ENCODE measurements around the gene KCNS1.

Gene KCNS1

DNA sequence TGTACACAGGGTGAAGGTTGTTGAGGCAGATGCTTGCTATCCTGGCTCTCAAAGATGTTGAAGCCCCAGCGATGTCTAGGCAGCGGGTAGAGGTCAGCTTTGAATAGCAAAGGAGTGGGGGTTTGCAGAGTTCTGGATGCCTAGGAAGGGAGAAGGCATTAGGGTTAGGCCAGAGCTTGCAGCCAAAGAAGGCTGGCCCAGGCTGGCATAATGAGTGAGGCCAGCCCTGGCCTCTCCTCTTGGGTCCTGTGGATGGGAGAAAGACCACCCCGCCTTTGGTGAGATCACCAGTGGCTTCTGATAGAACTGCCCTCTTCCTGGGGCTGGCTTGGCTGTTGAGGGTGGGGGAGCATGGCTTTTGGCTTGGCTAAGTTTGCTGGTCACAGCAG, 14.5 kb upstream of the KCNS1 start:
- H3K4me1 Mint-ChIP-seq = peaks cover 6 to 10% of the 10 kb centered on the region in 2 donors
- H3K4me3 Mint-ChIP-seq = no peak overlapping the region

DNA sequence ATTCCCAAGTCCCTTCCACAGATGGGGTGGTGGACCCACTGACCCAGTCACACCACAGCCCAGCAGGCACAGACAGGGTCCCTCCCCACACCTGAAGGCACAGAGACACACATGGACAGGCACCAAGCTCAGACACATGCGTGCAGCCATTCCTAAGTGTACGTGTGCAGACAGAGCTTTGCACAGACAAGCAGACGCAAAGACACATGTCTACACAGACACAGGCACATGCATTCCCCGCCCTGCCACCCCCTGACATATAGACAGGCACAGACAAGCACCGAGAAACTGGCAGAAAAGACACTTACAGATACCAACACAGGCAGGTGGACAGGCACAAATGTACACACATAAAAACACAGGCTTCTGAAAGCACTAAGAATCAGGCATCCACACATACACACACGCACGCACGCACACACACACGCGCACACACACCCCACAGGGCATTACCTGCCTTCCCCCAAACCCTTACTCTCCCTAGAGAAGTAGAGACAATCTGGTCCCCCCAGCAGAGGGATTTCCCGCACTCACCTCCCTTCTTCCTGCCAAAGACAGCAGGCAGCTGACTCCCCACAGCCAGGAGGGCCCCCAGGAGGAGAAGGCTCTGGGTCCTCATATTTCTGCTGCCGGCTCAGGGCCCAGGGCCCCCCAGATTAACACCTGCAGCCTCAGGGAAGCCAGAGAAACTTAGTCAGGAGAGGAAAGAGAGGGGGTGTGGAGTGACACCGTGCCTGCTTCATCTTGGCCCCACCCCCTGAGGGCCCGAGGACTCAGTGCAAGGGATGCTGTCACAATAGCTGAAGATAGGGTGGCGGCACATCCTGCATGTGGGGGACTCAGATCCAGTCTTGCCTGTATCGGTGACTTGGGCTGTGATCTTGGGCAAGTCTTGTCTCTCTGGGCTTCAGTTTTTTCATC, 13.8 kb upstream of the KCNS1 start, which contains the start of gene WFDC5:
Gene WFDC5, minus strand, starts transcription at position 710 of the 921 bp plus-strand sequence. Its CDS starts 91 bp downstream, at position 619.
- peak in 1 of 2 donors; percentile 31 for ATAC-seq (replicated peaks)
- no peak for DNase-seq
- Mint-ChIP-seq H3K27me3 (peaks cover 32 to 37% of the 10 kb centered on the region in 2 donors), H3K27ac (no peak within 1 kb of the TSS), H3K9me3 (no peaks in the 10 kb centered on the region), H3K4me3 (no peak within 1 kb of the TSS), H3K36me3 (no peaks in the 10 kb centered on the region), H3K4me1 (peaks cover 6 to 10% of the 10 kb centered on the region in 2 donors)

More for the DNA sequence above, 14.5 kb upstream of the KCNS1 start:
- Mint-ChIP-seq H3K36me3 (no peaks in the 10 kb centered on the region), H3K9me3 (no peaks in the 10 kb centered on the region), H3K27ac (no peak overlapping the region), H3K27me3 (peaks cover 32 to 42% of the 10 kb centered on the region in 2 donors)
- DNase-seq (no peak), ATAC-seq (replicated peaks) (peak in 1 of 2 donors; percentile 10)

DNA sequence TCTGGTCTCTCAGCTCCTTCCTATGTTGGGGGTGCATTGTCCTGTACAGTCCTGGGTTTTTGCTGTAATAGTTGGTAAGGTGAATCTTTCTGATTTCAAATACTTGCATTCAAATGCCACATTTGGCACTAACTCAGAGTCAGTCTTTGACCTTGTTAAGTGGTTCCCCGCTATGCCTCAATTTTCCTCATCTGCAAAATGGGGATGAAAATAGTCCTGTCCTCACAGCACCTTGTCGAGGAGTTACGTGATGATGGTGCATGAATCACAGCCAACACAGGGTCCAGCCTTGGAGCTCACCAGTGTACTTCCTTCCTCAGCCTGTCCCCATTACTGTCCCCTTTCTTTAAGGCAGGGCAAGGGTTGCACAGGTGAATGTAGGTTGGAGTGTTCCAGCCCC, 12.9 kb upstream of the KCNS1 start:
- peaks cover 6 to 10% of the 10 kb centered on the region in 2 donors for H3K4me1 Mint-ChIP-seq
- H3K4me3 Mint-ChIP-seq = no peak overlapping the region
- no peaks in the 10 kb centered on the region for H3K9me3 Mint-ChIP-seq
- ATAC-seq (replicated peaks) (no peak), DNase-seq (no peak)
- peaks cover 32 to 37% of the 10 kb centered on the region in 2 donors for H3K27me3 Mint-ChIP-seq
- no peak overlapping the region for H3K27ac Mint-ChIP-seq
- no peaks in the 10 kb centered on the region for H3K36me3 Mint-ChIP-seq

DNA sequence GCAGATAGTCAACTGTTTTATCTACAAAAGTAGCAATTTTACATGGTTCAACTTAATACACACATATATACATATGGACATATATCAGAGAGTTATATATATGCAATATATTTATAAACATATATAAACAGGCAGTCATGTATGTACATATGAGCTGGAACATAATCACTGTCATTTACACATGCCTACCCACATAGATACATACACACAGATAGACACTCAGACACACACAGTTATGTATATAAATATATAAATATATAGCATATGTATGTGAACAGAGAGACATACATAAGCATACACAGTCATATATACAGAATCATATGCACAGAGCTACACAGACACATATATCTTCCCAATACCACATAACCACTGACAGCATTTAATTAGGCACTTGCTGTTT, 11.8 kb upstream of the KCNS1 start:
- H3K4me3 Mint-ChIP-seq = no peak overlapping the region
- H3K36me3 Mint-ChIP-seq = no peaks in the 10 kb centered on the region
- ATAC-seq (replicated peaks) (no peak), DNase-seq (no peak)
- H3K27me3 Mint-ChIP-seq = peaks cover 35% of the 10 kb centered on the region in 2 donors
- H3K4me1 Mint-ChIP-seq = peaks cover 6 to 10% of the 10 kb centered on the region in 2 donors
- no peaks in the 10 kb centered on the region for H3K9me3 Mint-ChIP-seq
- H3K27ac Mint-ChIP-seq = no peak overlapping the region

DNA sequence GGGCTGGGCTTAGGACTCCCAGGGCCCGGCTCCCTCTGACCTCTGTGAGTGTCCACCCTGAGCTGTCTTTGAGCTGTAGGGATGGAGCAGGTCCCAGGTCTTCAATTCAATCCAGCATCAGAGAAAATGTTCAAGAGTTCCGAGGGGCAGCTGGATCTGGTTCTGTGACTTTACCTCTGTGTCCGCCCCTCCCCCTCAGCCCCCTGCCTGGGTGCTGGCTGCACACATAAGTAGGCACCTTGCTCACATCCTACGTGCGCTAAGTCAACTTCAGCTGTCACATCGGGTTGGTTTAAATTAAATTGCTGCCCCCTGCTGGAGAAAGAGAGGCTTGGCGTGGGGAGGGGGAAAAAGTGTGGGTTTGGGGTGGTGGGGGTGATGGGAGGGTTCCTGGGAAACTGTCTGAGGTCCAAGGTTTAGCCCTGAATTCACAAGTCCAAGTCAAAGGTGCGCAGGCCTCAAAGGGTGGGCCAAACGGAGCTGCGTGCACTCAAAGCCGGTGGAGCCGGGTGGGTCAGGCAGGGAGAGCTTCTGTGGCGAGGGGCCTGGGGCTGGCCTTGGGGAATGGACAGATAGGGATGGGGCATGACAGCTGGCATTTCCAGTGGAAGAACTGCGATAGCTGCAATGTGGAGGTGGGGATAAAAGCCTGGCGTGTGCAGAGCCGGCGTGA, 11.0 kb upstream of the KCNS1 start:
- ATAC-seq (replicated peaks) = peak; percentile 31 to 46
- no peak overlapping the region for H3K4me3 Mint-ChIP-seq
- peaks cover 6 to 8% of the 10 kb centered on the region in 2 donors for H3K4me1 Mint-ChIP-seq
- no peak for DNase-seq
- no peaks in the 10 kb centered on the region for H3K36me3 Mint-ChIP-seq
- peaks cover 32 to 34% of the 10 kb centered on the region in 2 donors for H3K27me3 Mint-ChIP-seq
- H3K27ac Mint-ChIP-seq = no peak overlapping the region
- no peaks in the 10 kb centered on the region for H3K9me3 Mint-ChIP-seq

DNA sequence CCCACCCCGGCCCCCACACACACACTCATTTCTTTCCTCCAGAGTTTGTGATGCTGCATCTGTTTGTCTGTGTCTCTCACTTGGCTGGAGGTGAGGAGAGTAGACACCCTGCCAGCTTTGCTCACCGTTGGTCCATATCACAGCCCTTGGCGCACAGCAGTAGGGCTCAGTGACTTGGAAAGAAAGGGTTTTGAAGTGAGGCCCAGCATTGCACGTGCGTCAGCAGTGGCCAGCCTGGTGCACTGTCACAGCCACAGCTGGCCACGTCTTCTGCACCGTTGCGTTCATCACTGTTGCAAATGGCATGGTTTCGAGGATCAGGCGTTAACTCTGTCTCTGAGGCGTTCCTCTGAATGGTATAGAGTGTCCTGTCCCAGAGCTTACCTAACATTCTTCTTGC, 10.4 kb upstream of the KCNS1 start:
- peaks cover 29 to 34% of the 10 kb centered on the region in 2 donors for H3K27me3 Mint-ChIP-seq
- H3K9me3 Mint-ChIP-seq = no peaks in the 10 kb centered on the region
- H3K36me3 Mint-ChIP-seq = no peaks in the 10 kb centered on the region
- H3K4me3 Mint-ChIP-seq = no peak overlapping the region
- DNase-seq = no peak
- ATAC-seq (replicated peaks) = no peak
- peaks cover 6 to 8% of the 10 kb centered on the region in 2 donors for H3K4me1 Mint-ChIP-seq
- H3K27ac Mint-ChIP-seq = no peak overlapping the region

DNA sequence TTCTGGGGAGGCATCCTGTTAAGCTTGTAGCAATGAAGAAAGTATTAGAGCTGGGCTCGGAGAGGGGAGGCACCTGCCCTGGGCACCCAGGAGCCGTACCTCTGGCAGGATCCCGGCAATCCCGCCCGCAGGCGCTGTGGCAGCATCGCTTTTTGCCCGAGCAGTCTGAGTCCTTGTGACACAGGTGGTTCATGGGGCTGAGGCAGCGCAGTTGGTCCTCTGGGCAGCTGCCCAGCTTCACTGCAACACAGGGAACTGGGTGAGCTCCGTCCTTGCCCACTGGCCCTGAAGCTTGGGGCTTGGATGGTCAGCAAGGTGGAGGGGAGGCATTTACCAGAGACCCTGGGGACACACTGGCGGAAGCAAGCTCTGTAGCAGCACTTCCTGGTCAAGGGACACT, 9.4 kb upstream of the KCNS1 start:
- Mint-ChIP-seq H3K27me3 (peaks cover 28 to 29% of the 10 kb centered on the region in 2 donors), H3K9me3 (no peaks in the 10 kb centered on the region), H3K4me1 (peaks cover 6 to 8% of the 10 kb centered on the region in 2 donors), H3K27ac (no peak overlapping the region), H3K4me3 (no peak overlapping the region), H3K36me3 (no peaks in the 10 kb centered on the region)
- ATAC-seq (replicated peaks) (no peak), DNase-seq (no peak)

DNA sequence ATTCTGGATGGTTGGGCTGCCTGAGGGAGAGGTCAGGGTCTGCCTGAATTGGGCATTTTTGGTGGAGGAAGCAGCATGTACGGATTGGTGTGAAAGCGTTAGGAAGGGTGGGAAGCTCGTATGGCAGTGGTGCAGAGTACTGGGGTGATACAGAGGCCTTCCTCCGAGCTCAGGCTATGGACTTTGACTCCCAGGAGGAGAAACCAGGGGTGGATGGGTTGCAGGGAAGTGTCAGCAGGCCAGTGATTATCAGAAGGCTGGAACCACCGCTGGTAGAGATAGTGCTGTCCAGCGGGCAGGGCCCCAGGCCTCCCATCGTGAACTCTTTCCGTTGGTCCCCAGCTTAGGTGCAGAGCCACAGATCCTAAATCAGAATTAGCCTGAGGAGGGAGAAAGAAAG, 8.7 kb upstream of the KCNS1 start:
- Mint-ChIP-seq H3K4me1 (peaks cover 5 to 6% of the 10 kb centered on the region in 2 donors), H3K4me3 (no peak overlapping the region), H3K36me3 (no peaks in the 10 kb centered on the region), H3K27ac (no peak overlapping the region), H3K27me3 (peaks cover 27 to 33% of the 10 kb centered on the region in 2 donors), H3K9me3 (no peaks in the 10 kb centered on the region)
- ATAC-seq (replicated peaks) = no peak
- DNase-seq = no peak

DNA sequence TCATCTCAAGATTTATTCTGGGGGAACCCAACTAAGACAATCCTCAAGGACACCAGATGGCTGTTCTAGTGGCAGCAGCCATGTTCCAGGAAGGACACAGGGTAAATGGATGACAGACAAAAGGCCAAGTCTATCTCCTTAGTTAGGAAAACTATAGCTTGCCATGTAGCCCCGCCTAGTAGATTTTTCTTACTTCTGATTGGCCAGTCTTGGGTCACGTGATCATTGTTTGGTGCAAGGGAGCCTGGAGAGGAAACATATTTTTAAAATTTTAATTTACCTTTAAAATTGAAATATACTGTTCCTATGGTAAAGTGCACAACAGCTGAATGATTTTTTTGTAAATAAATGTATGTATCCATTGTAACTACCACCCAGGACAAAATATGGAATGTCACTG, 4.4 kb upstream of the KCNS1 start:
- ATAC-seq (replicated peaks) (no peak), DNase-seq (no peak)
- H3K27me3 Mint-ChIP-seq = peaks cover 22 to 38% of the 10 kb centered on the region in 2 donors
- H3K4me3 Mint-ChIP-seq = no peak overlapping the region
- H3K27ac Mint-ChIP-seq = no peak overlapping the region
- H3K36me3 Mint-ChIP-seq = no peaks in the 10 kb centered on the region
- peaks cover 6 to 14% of the 10 kb centered on the region in 2 donors for H3K4me1 Mint-ChIP-seq
- no peaks in the 10 kb centered on the region for H3K9me3 Mint-ChIP-seq

DNA sequence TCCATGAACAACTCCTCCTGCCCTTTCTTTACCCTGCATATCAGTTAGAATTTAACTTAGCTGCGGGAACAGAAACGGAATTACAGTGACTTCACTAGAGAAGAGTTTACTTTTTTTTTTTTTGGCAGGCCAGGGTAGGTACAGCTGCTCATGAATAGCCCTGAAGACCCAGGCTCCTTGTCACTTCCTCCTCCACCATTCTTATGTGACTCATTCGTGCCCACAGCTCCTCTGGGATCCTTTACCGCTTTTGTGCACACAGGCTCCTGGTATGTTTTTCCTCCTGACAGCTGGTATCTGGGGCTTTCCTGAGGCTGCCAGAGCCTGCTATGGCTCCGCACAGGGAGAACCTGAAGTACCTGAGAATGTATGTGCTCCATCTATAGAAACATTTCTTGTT, 3.9 kb upstream of the KCNS1 start:
- Mint-ChIP-seq H3K27ac (no peak overlapping the region), H3K4me3 (no peak overlapping the region), H3K36me3 (no peaks in the 10 kb centered on the region), H3K27me3 (peaks cover 28 to 43% of the 10 kb centered on the region in 2 donors), H3K9me3 (no peaks in the 10 kb centered on the region), H3K4me1 (peaks cover 6 to 17% of the 10 kb centered on the region in 2 donors)
- peak; percentile 21 to 58 for ATAC-seq (replicated peaks)
- no peak for DNase-seq

DNA sequence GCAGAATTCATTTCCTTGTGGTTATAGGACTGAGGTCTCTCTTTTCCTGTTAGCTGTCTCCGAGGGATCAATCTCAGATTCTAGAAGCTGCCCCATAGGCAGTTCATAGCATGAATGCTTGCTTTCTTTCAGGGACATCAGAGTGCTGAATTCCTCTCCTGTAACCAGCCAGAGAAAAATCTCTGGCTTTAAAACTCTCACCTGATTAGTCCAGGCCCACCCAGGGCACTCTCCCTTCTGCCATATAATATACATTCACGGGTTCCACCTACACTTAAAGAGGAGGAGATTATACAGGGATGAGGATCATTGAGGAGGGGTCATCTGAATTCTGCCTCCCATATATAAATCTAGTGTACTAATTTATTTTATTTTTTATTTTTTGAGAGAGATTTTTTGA, 2.1 kb upstream of the KCNS1 start:
- Mint-ChIP-seq H3K4me3 (no peak overlapping the region), H3K9me3 (no peaks in the 10 kb centered on the region), H3K27ac (no peak overlapping the region), H3K36me3 (no peaks in the 10 kb centered on the region), H3K27me3 (peaks cover 37 to 60% of the 10 kb centered on the region in 2 donors), H3K4me1 (peaks cover 8 to 17% of the 10 kb centered on the region in 2 donors)
- DNase-seq = no peak
- ATAC-seq (replicated peaks) = no peak

DNA sequence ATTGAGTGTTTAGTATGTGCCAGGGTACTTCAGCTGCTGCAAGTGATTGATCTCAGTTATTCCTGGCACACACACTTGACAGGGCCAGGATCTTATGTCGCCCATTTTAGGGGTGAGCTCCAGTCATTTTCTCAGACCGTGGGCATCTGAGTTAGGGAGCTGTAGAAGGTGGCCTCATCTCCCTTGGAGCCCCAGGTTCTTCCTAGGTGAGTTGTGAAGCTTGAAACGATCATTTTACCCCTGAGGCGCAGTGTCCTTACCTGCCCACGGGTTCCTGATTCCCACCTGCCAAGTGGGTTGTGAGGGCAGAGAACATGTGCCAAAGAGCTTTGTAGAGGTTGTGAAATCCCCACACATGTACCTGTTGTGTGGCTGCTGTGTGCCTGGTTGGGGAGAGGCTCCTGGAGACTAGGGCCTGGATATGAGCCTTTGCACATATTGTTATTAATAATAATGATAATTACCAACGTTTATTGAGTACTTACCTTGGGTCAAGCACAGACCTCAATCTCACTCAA, 465 bp upstream of the KCNS1 start:
- no peak overlapping the region for H3K4me3 Mint-ChIP-seq
- H3K9me3 Mint-ChIP-seq = no peaks in the 10 kb centered on the region
- DNase-seq (no peak), ATAC-seq (replicated peaks) (no peak)
- H3K27me3 Mint-ChIP-seq = peaks cover 41 to 68% of the 10 kb centered on the region in 2 donors
- H3K27ac Mint-ChIP-seq = no peak overlapping the region
- H3K36me3 Mint-ChIP-seq = peaks cover 4 to 6% of the 10 kb centered on the region in 2 donors
- peaks cover 15 to 24% of the 10 kb centered on the region in 2 donors for H3K4me1 Mint-ChIP-seq

DNA sequence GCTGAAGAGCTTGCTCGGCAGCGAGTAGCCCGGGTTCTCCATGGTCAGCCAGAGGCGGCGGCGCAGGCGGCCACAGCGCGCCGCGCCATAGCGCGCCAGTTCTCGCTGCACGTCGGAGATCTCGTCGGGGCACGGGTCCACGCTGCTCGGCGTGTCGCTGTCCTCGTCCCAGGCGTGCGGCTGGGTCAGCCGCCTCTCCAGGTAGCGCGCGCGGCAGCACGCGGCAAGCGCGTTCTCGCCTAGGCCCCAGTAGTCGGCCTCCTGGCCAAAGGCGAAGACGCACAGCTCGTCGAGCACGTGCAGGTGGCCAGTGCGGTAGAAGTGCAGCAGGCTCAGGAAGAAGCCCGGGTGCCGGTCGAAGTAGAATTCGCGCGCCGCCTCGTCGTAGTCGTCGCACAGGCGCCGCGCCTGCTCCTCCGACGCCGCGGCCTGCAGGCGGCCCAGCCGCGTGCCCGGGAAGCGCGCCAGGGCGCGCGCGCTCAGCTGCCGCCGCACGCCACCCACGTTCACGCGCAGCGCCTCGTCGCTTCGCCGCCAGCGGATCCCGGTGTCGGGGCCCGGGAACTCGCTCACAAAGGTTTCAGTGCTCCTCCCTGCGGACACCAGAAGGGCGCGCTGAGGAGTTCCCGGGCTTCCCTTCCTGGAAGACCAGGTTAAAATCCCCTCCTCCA, 2.7 kb downstream of the KCNS1 start:
- H3K27me3 Mint-ChIP-seq = peaks cover 35 to 61% of the 10 kb centered on the region in 2 donors
- H3K36me3 Mint-ChIP-seq = peaks cover 6 to 12% of the 10 kb centered on the region in 2 donors
- no peaks in the 10 kb centered on the region for H3K9me3 Mint-ChIP-seq
- ATAC-seq (replicated peaks) (peak in 1 of 2 donors; percentile 7), DNase-seq (no peak)
- peaks cover 15 to 31% of the 10 kb centered on the region in 2 donors for H3K4me1 Mint-ChIP-seq
- H3K27ac Mint-ChIP-seq = no peak overlapping the region
- peak overlapping the region in 1 of 2 donors; percentile 72 for H3K4me3 Mint-ChIP-seq
